GM12878 (cell line): ENCODE measurements around the gene ZNF419. TPM values are rescaled to one million over a fixed set of nuclear protein-coding genes. Genes with fewer than 3 reads are reported as not detected.

Source experiments
- CHD4 ChIP-seq: fragments of 200-600 bp; sonication (generic); IDR thresholded peaks from 2 replicates; pipeline ENCODE4 v1.6.1; 2016; ENCODE audit warnings: mild to moderate bottlenecking
- CREM ChIP-seq: IDR thresholded peaks from 2 replicates; pipeline ENCODE4 v1.6.1; 2014; ENCODE audit warnings: antibody characterized with exemption, low read depth
- E2F8 ChIP-seq: fragments of 450-650 bp; IDR thresholded peaks from 2 replicates; pipeline ENCODE4 v1.6.1; 2018; ENCODE audit warnings: mild to moderate bottlenecking, low read depth, moderate library complexity; ENCODE audit not compliant: partially characterized antibody
- ELK1 ChIP-seq: IDR thresholded peaks from 2 replicates; pipeline ENCODE4 v1.6.1; 2012; ENCODE audit warnings: low read depth, low read length, improper control_type of control experiment
- FOS ChIP-seq: IDR thresholded peaks from 3 replicates; pipeline ENCODE4 v1.6.1; 2011; ENCODE audit warnings: borderline replicate concordance; ENCODE audit not compliant: insufficient read length; ENCODE audit errors: extremely low read depth
- GABPA ChIP-seq: IDR thresholded peaks from 2 replicates; pipeline ENCODE4 v1.6.1; 2014; ENCODE audit warnings: antibody characterized with exemption, low read depth, mild to moderate bottlenecking, inconsistent platforms
- HCFC1 ChIP-seq: fragments of 150-350 bp; IDR thresholded peaks from 2 replicates; pipeline ENCODE4 v1.6.1; 2014; ENCODE audit warnings: low read length
- KLF5 ChIP-seq: fragments of 450-650 bp; IDR thresholded peaks from 2 replicates; pipeline ENCODE4 v1.6.1; 2014; ENCODE audit warnings: mild to moderate bottlenecking; ENCODE audit not compliant: partially characterized antibody
- NR2C2 ChIP-seq: IDR thresholded peaks from 2 replicates; pipeline ENCODE4 v1.6.1; 2011; ENCODE audit warnings: borderline replicate concordance, low read depth; ENCODE audit not compliant: control insufficient read depth, insufficient read length
- NR2F1 ChIP-seq: fragments of 450-650 bp; conservative IDR thresholded peaks from 2 replicates; pipeline ENCODE4 v1.6.1; 2017; ENCODE audit warnings: mild to moderate bottlenecking
- POLR2AphosphoS5 ChIP-seq: IDR thresholded peaks from 2 replicates; pipeline ENCODE4 v1.6.1; 2011; ENCODE audit warnings: mild to moderate bottlenecking, low read length, inconsistent platforms
- RAD51 ChIP-seq: fragments of 450-650 bp; IDR thresholded peaks from 2 replicates; pipeline ENCODE4 v1.6.1; 2016; ENCODE audit warnings: moderate library complexity, mild to moderate bottlenecking, inconsistent platforms
- RBBP5 ChIP-seq: fragments of 200-600 bp; sonication (generic); conservative IDR thresholded peaks from 2 replicates; pipeline ENCODE4 v1.6.1; 2016
- RCOR1 ChIP-seq: conservative IDR thresholded peaks from 2 replicates; pipeline ENCODE4 v1.6.1; 2012; ENCODE audit warnings: low read depth, low read length, improper control_type of control experiment
- SUPT20H ChIP-seq: IDR thresholded peaks from 2 replicates; pipeline ENCODE4 v1.6.1; 2011; ENCODE audit warnings: low read depth, mild to moderate bottlenecking, low read length, moderate library complexity, borderline replicate concordance; ENCODE audit not compliant: control insufficient read depth
- SUZ12 ChIP-seq: fragments of 200-600 bp; sonication (generic); IDR thresholded peaks from one replicate; pipeline ENCODE4 v1.6.1; 2018; ENCODE audit warnings: antibody characterized with exemption, mild to moderate bottlenecking; ENCODE audit not compliant: unreplicated experiment
- ZNF217 ChIP-seq: fragments of 450-650 bp; IDR thresholded peaks from 2 replicates; pipeline ENCODE4 v1.6.1; 2017; ENCODE audit warnings: antibody characterized with exemption, mild to moderate bottlenecking
- polyA plus RNA-seq, 11 experiments: library from polyadenylated mRNA; depleted of rRNA in 4 of 11; unstranded in 6 of 11; stranded (reverse) in 5 of 11; fragments of >200 nt; fragmentation: Nextera tagmentation in 4 of 11; fragmentation: Illumina TruSeq in 1 of 11; extraction: Ambion mirVana in 4 of 11; extraction: Trizol in 1 of 11; gene quantifications; 1 replicate in 1 of 11; 2 replicates in 10 of 11; pipeline versions ENCODE4 v1.2.1 to v1.2.3, GENCODE V29; 2011 to 2016; ENCODE audit warnings: inconsistent platforms in 2 of 11, missing spikeins in 2 of 11, low read depth in 1 of 11
- total RNA-seq, 4 experiments: library from RNA; depleted of rRNA in 3 of 4; stranded (reverse); fragments of >200 nt in 3 of 4; fragmentation: Illumina TruSeq in 1 of 4; extraction: Trizol in 1 of 4; gene quantifications; 2 replicates each; pipeline versions ENCODE4 v1.2.1 to v1.2.3, GENCODE V29; 2013 to 2021
- TF ChIP-seq, protein P1 (sequence below): fragments of 450-650 bp; conservative IDR thresholded peaks from 2 replicates; pipeline ENCODE4 v1.6.1; 2017; ENCODE audit warnings: mild to moderate bottlenecking, moderate library complexity
- TF ChIP-seq, protein P2 (sequence below): fragments of 150-350 bp; IDR thresholded peaks from 2 replicates; pipeline ENCODE4 v1.6.1; 2016; ENCODE audit warnings: low read depth, low read length
- TF ChIP-seq, protein P3 (sequence below): fragments of 450-650 bp; IDR thresholded peaks from 2 replicates; pipeline ENCODE4 v1.6.1; 2014; ENCODE audit warnings: mild to moderate bottlenecking

Gene ZNF419
- total and polyA plus RNA-seq, 10 of the 15 experiments (the other 5 are each of a cell fraction or from before 2014, with no cell fraction given), result 0.98 to 12.8 (median 7.3) TPM

DNA sequence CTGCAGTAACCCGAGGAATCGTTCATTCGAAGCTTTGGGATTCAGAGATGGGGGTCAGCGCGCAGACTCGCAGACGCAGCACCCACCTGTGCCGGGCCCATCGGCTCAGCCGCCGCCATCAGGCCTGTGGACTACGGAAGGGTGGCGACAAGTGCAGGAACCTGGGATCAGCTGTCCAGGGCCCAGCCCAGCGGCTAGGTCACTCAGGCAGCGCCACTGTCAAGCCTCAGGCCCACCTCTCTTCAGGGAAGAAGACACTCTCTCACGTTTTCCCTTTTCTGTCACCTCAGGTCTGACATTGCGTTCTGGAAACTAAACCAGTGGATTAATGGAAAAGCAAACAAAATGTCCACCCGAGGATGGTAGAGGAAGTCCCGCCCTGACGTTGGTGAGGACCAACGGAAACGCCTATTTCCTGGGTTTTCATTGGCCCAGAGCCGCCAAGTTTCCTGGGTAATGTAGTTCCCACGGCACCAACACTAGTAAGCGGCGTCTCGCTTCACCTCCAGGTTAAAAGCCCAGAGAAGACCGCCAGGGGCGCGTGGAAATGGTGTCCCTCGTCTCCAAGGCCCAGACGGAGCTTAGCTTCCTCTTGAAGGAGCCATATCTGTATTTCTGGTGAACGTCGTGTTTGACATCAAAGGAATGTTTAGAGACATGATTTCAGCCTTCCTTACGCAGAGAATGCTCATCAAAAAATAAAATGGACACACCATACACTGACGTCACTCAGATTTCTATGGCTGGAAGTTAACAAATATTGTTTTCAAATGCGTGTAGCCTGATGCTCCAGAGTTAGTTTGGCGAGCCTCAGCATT, 10.2 kb upstream of the ZNF419 start, which contains the start of gene ZNF772 (continued):
- TF ChIP-seq, protein P1, sequence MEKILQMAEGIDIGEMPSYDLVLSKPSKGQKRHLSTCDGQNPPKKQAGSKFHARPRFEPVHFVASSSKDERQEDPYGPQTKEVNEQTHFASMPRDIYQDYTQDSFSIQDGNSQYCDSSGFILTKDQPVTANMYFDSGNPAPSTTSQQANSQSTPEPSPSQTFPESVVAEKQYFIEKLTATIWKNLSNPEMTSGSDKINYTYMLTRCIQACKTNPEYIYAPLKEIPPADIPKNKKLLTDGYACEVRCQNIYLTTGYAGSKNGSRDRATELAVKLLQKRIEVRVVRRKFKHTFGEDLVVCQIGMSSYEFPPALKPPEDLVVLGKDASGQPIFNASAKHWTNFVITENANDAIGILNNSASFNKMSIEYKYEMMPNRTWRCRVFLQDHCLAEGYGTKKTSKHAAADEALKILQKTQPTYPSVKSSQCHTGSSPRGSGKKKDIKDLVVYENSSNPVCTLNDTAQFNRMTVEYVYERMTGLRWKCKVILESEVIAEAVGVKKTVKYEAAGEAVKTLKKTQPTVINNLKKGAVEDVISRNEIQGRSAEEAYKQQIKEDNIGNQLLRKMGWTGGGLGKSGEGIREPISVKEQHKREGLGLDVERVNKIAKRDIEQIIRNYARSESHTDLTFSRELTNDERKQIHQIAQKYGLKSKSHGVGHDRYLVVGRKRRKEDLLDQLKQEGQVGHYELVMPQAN, result no peak
- TF ChIP-seq E2F8 (no peak), SUZ12 (no peak), RAD51 (no peak), NR2F1 (no peak), HCFC1 (peak; percentile 90), NR2C2 (no peak), SUPT20H (no peak), ELK1 (no peak), RCOR1 (no peak), FOS (no peak), KLF5 (no peak), POLR2AphosphoS5 (peak; percentile 54), GABPA (peak; percentile 97), CHD4 (no peak), RBBP5 (no peak), ZNF217 (no peak), CREM (peak; percentile 72)
- TF ChIP-seq, protein P2, sequence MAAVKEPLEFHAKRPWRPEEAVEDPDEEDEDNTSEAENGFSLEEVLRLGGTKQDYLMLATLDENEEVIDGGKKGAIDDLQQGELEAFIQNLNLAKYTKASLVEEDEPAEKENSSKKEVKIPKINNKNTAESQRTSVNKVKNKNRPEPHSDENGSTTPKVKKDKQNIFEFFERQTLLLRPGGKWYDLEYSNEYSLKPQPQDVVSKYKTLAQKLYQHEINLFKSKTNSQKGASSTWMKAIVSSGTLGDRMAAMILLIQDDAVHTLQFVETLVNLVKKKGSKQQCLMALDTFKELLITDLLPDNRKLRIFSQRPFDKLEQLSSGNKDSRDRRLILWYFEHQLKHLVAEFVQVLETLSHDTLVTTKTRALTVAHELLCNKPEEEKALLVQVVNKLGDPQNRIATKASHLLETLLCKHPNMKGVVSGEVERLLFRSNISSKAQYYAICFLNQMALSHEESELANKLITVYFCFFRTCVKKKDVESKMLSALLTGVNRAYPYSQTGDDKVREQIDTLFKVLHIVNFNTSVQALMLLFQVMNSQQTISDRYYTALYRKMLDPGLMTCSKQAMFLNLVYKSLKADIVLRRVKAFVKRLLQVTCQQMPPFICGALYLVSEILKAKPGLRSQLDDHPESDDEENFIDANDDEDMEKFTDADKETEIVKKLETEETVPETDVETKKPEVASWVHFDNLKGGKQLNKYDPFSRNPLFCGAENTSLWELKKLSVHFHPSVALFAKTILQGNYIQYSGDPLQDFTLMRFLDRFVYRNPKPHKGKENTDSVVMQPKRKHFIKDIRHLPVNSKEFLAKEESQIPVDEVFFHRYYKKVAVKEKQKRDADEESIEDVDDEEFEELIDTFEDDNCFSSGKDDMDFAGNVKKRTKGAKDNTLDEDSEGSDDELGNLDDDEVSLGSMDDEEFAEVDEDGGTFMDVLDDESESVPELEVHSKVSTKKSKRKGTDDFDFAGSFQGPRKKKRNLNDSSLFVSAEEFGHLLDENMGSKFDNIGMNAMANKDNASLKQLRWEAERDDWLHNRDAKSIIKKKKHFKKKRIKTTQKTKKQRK, result no peak
- TF ChIP-seq, protein P3, sequence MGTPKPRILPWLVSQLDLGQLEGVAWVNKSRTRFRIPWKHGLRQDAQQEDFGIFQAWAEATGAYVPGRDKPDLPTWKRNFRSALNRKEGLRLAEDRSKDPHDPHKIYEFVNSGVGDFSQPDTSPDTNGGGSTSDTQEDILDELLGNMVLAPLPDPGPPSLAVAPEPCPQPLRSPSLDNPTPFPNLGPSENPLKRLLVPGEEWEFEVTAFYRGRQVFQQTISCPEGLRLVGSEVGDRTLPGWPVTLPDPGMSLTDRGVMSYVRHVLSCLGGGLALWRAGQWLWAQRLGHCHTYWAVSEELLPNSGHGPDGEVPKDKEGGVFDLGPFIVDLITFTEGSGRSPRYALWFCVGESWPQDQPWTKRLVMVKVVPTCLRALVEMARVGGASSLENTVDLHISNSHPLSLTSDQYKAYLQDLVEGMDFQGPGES, result no peak
